Activated CD8-positive, alpha-beta memory T cell treated with anti-CD3 and anti-CD28 coated beads for 36 hours (primary cell): ENCODE results near the gene SEPTIN2. TPM values are rescaled to one million over a fixed set of nuclear protein-coding genes. Genes with fewer than 3 reads are reported as not detected.
"Not testable (repeated sequence)": the region's sequence is repeated elsewhere in the genome, so short reads cannot be mapped to it uniquely, and the experiment has no call there.

Experiments
- CTCF ChIA-PET: fragments of 350-600 bp; sonication (Branson Sonifier 250); formaldehyde crosslinking; loops from one replicate; lab custom pipeline; 2021; ENCODE audit warnings: antibody characterized with exemption; lab: Charles Lee
- POLR2A ChIA-PET: fragments of 350-600 bp; sonication (Branson Sonifier 250); formaldehyde crosslinking; loops from one replicate; lab custom pipeline; 2021; ENCODE audit warnings: antibody characterized with exemption; lab: Charles Lee
- total RNA-seq, 2 experiments: library from RNA; stranded (reverse); gene quantifications; one replicate each; pipeline ENCODE4 v1.2.3, GENCODE V29; 2021

SEPTIN2 gene
- 100 to 1,000 TPM; 276 to 296 TPM for total RNA-seq

GRCh38 chr2:241315879-241316631 lies at the start of gene SEPTIN2:
Gene SEPTIN2 (plus strand): TSS chr2:241315925. CDS start chr2:241324233, 8,308 bp downstream.
- CTCF ChIA-PET: interaction anchor here (0.6 to 1.0 kb wide), 2 partner anchors 18 to 321 kb away, joined by 3 to 4 read pairs; partner anchors contain the start of gene THAP4

GRCh38 chr2:241267249-241268067 lies 48.3 kb upstream of the SEPTIN2 start:
- POLR2A ChIA-PET: no interaction called here
- CTCF ChIA-PET: interaction anchor here (0.6 kb wide), 1 partner anchor 65 kb away, joined by 3 read pairs; no protein-coding TSS in a partner anchor

More at GRCh38 chr2:241315879-241316631, at the start of gene SEPTIN2:
- POLR2A ChIA-PET: interaction anchor here (0.9 to 1.8 kb wide), 3 partner anchors 42 to 214 kb away, joined by 3 to 5 read pairs (median 4); partner anchors contain the start of gene MTERF4

- CTCF ChIA-PET: no interaction called here
- POLR2A ChIA-PET: no interaction called here
These were observed 47.4 kb upstream of the SEPTIN2 start for GRCh38 chr2:241268306-241268705.

GRCh38 chr2:241268716-241269445 lies 46.8 kb upstream of the SEPTIN2 start:
- ChIA-PET CTCF (no interaction called here), POLR2A (no interaction called here)

DNA sequence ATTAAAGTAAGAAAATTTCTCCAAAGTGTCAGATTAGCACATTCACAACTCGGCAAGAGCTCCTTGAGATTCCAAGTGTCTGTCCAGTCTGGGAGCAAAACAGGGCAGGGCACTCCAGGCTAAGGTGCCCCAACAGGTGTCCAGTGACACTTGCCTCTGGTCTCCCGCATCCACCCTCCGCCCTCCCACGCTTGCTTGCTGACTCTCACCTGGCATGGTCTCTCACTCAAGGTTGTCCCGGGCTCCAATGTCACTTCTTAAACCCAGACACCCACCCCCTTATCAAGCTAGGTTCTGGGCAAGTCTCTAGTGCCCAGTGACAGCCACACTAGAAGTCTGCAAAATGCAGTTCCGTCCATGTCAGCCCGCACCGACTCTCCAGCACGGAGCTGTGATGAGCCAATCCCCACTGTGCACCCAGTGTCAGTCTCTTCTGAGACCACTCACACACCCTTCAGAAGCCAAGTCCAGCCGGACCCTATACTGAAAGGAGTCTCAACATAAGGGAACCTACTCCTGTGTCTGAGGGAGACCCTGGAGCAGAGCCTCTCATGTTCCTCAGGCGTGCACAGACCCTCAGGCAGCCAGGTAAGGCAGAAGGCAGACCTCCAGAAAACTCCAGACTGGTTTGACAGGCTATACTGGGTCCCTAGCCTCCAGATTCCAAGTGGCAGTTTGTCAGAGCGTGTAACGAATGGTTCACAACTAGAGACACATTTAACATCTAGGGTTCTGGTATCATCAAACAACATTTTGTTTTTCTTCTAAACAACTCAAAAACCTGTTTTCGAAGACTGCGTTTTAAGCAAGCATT lies 45.8 kb upstream of the SEPTIN2 start:
- ChIA-PET POLR2A (no interaction called here), CTCF (no interaction called here)

DNA sequence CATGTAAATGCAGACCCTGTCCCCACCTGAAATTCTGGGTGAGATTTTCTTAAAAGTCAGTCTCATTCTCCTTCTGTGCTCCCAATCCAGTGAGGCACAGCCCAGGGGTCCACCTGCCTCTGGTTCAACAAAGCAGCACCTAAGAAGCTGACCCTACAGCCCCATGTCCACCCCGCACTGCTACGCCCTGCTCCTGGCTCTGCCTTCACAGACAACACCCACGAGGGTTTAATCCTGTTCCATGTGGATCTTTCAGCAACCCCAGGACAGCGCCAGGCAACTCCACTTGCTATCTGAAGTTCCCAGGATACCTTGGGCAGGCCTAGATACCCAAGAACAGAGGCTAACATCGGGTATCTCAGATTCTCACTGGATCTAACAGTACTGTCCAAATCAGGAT lies 45.2 kb upstream of the SEPTIN2 start:
- CTCF ChIA-PET: no interaction called here

DNA sequence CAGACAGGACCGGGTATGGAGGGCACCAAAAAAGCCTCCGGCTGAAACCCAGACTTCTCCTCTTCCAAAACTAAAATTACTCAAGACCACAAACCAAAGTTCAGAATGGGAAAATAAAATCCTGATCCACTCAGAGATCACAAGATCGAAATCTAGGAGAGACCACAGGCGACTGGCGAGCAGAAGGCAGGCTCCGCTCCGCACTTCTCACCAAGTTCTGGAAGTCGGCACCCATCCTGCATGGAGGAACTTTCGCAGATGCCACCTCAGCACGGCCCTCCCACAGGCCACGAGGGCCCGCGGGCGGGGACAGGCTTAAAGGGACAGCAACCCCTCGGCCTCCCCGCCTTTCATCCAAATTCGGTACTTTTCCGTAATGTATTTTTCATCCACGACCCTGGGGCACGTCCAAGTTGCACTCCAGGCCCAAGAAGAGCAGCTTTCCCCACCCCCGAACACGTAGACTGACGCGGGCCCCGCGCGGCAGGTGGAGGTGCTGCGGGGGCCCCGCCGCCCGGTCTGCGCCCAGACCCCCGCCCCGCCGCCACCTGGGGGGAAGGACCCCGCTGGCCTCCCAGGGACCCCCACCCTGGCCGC lies 43.9 kb upstream of the SEPTIN2 start:
- CTCF ChIA-PET: no interaction called here
- POLR2A ChIA-PET: no interaction called here

More for the DNA sequence above, 45.2 kb upstream of the SEPTIN2 start:
- POLR2A ChIA-PET: no interaction called here

DNA sequence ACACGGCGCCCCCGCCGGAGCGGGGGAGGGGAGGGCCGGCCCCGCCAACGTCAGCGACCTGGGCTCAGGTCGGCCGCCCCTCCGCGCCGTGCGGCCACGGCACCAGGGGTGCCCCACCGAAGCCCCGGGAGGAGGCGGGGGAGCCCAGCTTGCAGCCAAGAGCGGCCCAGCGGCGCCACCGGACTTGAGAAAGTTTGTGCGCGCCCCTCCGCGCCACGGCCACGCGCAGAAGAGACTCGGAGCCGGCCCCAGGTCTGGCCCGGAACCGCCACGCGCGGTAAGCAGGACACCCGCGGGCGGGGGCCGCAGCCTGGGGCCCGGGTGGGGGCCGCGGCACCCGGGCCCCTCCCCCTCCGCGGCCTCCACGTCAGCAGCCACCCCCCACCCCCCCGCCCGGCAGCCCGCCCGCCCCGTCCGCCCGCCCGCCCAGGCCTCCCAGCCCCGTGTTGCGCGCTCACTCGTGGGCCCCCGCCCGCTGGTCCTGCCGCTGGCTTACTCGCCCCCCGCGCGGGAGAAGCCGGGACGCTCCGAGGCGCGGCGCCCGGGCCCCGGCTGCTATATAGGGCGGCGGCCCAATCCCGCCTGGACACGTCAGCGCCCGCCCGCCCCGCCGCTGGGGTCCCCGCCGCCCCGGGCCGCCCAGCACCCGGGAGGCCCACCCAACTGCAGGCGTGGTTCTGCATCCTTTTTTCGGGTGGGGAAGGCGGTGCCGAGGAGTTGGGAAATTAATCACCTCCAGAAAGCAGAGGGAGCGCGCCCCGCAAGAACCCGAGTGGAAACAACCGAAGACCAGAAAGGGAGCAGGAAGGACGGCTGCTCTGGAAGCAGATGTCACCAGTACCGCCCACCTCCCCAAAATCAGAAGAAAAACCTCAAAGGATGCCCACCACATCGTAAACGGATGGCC lies 43.2 kb upstream of the SEPTIN2 start:
- ChIA-PET CTCF (no interaction called here), POLR2A (no interaction called here)

- ChIA-PET CTCF (no interaction called here), POLR2A (interaction anchor here (0.6 kb wide), 1 partner anchor 55 kb away, joined by 3 read pairs; no protein-coding TSS in a partner anchor)
These were observed 42.3 kb upstream of the SEPTIN2 start for GRCh38 chr2:241273210-241274020.

- ChIA-PET POLR2A (interaction anchor here (0.6 kb wide), 1 partner anchor 54 kb away, joined by 3 read pairs; no protein-coding TSS in a partner anchor), CTCF (no interaction called here)
These were observed 41.6 kb upstream of the SEPTIN2 start for GRCh38 chr2:241274127-241274526.

GRCh38 chr2:241275504-241275903 lies 40.2 kb upstream of the SEPTIN2 start:
- CTCF ChIA-PET: no interaction called here
- POLR2A ChIA-PET: interaction anchor here (0.8 kb wide), 1 partner anchor 39 kb away, joined by 3 read pairs; no protein-coding TSS in a partner anchor

GRCh38 chr2:241275910-241276309 lies 39.8 kb upstream of the SEPTIN2 start:
- POLR2A ChIA-PET: no interaction called here
- CTCF ChIA-PET: no interaction called here

DNA sequence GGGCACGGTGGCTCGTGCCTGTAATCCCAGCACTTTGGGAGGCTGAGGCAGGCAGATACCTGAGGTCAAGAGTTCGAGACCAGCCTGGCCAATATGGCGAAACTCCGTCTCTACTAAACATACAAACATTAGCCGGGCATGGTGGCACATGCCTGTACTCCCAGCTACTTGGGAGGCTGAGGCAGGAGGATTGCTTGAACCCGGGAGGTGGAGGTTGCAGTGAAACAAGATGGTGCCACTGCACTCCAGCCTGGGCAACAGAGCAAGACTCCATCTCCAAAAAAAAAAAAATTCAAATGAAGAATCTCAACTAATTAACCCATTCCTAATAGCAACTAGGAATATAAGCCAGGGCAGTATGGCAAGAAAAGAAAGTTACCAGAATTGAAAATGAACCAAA lies 37.4 kb upstream of the SEPTIN2 start:
- POLR2A ChIA-PET: interaction anchor here (0.6 kb wide), 1 partner anchor 161 kb away, joined by 5 read pairs; no protein-coding TSS in a partner anchor
- CTCF ChIA-PET: not testable (repeated sequence)

GRCh38 chr2:241279413-241279812 lies 36.3 kb upstream of the SEPTIN2 start:
- CTCF ChIA-PET: no interaction called here
- POLR2A ChIA-PET: no interaction called here

- CTCF ChIA-PET: no interaction called here
- POLR2A ChIA-PET: no interaction called here
These were observed 35.9 kb upstream of the SEPTIN2 start for GRCh38 chr2:241279828-241280227.

GRCh38 chr2:241280291-241280690 lies 35.4 kb upstream of the SEPTIN2 start:
- POLR2A ChIA-PET: no interaction called here
- CTCF ChIA-PET: no interaction called here
